GM06990 (cell line): ENCODE data around the gene DHRS11.

ENCODE experiments used
- DNase-seq: peaks from one replicate; pipeline ENCODE4 v3.0.0-alpha.2; 2011; ENCODE audit not compliant: insufficient read length; ENCODE audit errors: extremely low read depth
- H3K27me3 ChIP-seq: replicated peaks from 2 replicates; pipeline ENCODE4 v1.6.0; 2011; ENCODE audit warnings: low read length; ENCODE audit not compliant: control insufficient read depth, insufficient read depth
- H3K36me3 ChIP-seq: 2 replicates; pipeline ENCODE4 v1.5.1; 2011; ENCODE audit warnings: low read length; ENCODE audit not compliant: control insufficient read depth, insufficient read depth
- H3K4me3 ChIP-seq: replicated peaks from 2 replicates; pipeline ENCODE4 v1.5.1; 2011; ENCODE audit warnings: low read depth, mild to moderate bottlenecking, control low read depth, low read length
- CTCF ChIP-seq: IDR thresholded peaks from 2 replicates; pipeline ENCODE4 v1.5.1; 2011; ENCODE audit warnings: low read length, control low read depth, mild to moderate bottlenecking, inconsistent platforms; ENCODE audit not compliant: insufficient read depth, poor library complexity, severe bottlenecking

Gene DHRS11

GRCh38 chr17:36613155-36613554 lies 21.5 kb downstream of the DHRS11 start:
- no peaks in the 10 kb centered on the region for H3K27me3 ChIP-seq
- H3K36me3 ChIP-seq, result peaks cover under 1% of the 10 kb centered on the region; the same call in 1 of the 2 replicates
- no peak for DNase-seq
- no peak overlapping the region for H3K4me3 ChIP-seq
- no peak for TF ChIP-seq CTCF

- no peak for TF ChIP-seq CTCF
Measured at GRCh38 chr17:36614081-36614480, 22.4 kb downstream of the DHRS11 start.

GRCh38 chr17:36614933-36615332 lies 23.3 kb downstream of the DHRS11 start:
- H3K27me3 ChIP-seq, result no peaks in the 10 kb centered on the region
- no peak for TF ChIP-seq CTCF
- DNase-seq, result no peak
- no peak overlapping the region for H3K4me3 ChIP-seq
- H3K36me3 ChIP-seq, result no peaks in the 10 kb centered on the region

More at GRCh38 chr17:36614081-36614480, 22.4 kb downstream of the DHRS11 start:
- Histone ChIP-seq H3K4me3 (no peak overlapping the region), H3K36me3 (no peaks in the 10 kb centered on the region), H3K27me3 (no peaks in the 10 kb centered on the region)
- no peak for DNase-seq

GRCh38 chr17:36616061-36617029 lies 24.7 kb downstream of the DHRS11 start:
- H3K36me3 ChIP-seq, result no peaks in the 10 kb centered on the region
- DNase-seq, result no peak
- H3K4me3 ChIP-seq, result no peak overlapping the region
- no peaks in the 10 kb centered on the region for H3K27me3 ChIP-seq
- no peak for TF ChIP-seq CTCF

GRCh38 chr17:36617773-36618172 lies 26.1 kb downstream of the DHRS11 start:
- no peaks in the 10 kb centered on the region for H3K27me3 ChIP-seq
- DNase-seq, result no peak
- no peaks in the 10 kb centered on the region for H3K36me3 ChIP-seq
- TF ChIP-seq CTCF, result no peak
- H3K4me3 ChIP-seq, result no peak overlapping the region
